Measurements from ENCODE around the gene TSSK2.

The TSSK2 gene

GRCh38 chr22:19173047-19174035 is 42.2 kb downstream of the TSSK2 start:
- H3K18ac ChIP-seq (ENCODE audit: low read length) = no peak overlapping the region
- H3K4me2 ChIP-seq (ENCODE audit: insufficient read depth, low read length, poor library complexity, severe bottlenecking) = no peak overlapping the region
- H2BK5ac ChIP-seq (ENCODE audit: low read length) = no peak overlapping the region
- H2AFZ ChIP-seq (ENCODE audit: low read length) = no peak overlapping the region
- peak overlapping the region in 1 of 2 donors; percentile 92 for H3K4me3 ChIP-seq (ENCODE audit: low read length in 2 of 2)
- peaks cover 7 to 28% (median 24%) of the 10 kb centered on the region in 3 experiments for H3K27me3 ChIP-seq (ENCODE audit: control insufficient read depth in 3 of 3, insufficient read depth in 3 of 3, low read depth in 1 of 3, low read length in 3 of 3)
- no peak overlapping the region for H4K8ac ChIP-seq (ENCODE audit: low read depth, low read length)
- DNase-seq (ENCODE audit: low spot score) = no peak
- WGBS, 2 donors (ENCODE audit: extremely low coverage in 2 of 2, insufficient read length in 2 of 2, insufficient replicate concordance in 1 of 2) = no CpG with 5 or more reads among the region's 19 CpGs
- no peak overlapping the region for H3K14ac ChIP-seq (ENCODE audit: low read length)
- H2AK5ac ChIP-seq (ENCODE audit: low read depth, low read length) = no peak overlapping the region
- H4K91ac ChIP-seq (ENCODE audit: low read depth, low read length, poor library complexity) = no peak overlapping the region
- peaks cover 18 to 42% of the 10 kb centered on the region in 2 donors for H3K36me3 ChIP-seq (replicated peaks in 1 of 2; ENCODE audit: control insufficient read depth in 2 of 2, insufficient read depth in 2 of 2, low read length in 2 of 2)
- no peaks in the 10 kb centered on the region for H3K9me3 ChIP-seq (replicated peaks in 1 of 2; ENCODE audit: control insufficient read depth in 2 of 2, insufficient read depth in 1 of 2, low read depth in 1 of 2, low read length in 2 of 2)
- H3K79me1 ChIP-seq (ENCODE audit: low read depth, low read length) = peaks cover 31% of the 10 kb centered on the region
- no peak overlapping the region for H3K27ac ChIP-seq (replicated peaks; ENCODE audit: low read length)
- H3K9ac ChIP-seq (ENCODE audit: low read depth, low read length, poor library complexity) = peak overlapping the region; percentile 34
- H2BK12ac ChIP-seq (ENCODE audit: low read length) = no peak overlapping the region
- no peak overlapping the region for H2BK120ac ChIP-seq (ENCODE audit: low read depth, low read length)
- H2BK15ac ChIP-seq (ENCODE audit: low read length) = no peak overlapping the region
- peaks cover 26 to 40% of the 10 kb centered on the region in 2 donors for H3K4me1 ChIP-seq (ENCODE audit: control insufficient read depth in 2 of 2, insufficient read depth in 1 of 2, low read depth in 1 of 2, low read length in 2 of 2)
- H3K23ac ChIP-seq (ENCODE audit: low read depth, low read length, poor library complexity) = peak overlapping the region; percentile 95
- no peak overlapping the region for H3K4ac ChIP-seq (ENCODE audit: low read length)

DNA sequence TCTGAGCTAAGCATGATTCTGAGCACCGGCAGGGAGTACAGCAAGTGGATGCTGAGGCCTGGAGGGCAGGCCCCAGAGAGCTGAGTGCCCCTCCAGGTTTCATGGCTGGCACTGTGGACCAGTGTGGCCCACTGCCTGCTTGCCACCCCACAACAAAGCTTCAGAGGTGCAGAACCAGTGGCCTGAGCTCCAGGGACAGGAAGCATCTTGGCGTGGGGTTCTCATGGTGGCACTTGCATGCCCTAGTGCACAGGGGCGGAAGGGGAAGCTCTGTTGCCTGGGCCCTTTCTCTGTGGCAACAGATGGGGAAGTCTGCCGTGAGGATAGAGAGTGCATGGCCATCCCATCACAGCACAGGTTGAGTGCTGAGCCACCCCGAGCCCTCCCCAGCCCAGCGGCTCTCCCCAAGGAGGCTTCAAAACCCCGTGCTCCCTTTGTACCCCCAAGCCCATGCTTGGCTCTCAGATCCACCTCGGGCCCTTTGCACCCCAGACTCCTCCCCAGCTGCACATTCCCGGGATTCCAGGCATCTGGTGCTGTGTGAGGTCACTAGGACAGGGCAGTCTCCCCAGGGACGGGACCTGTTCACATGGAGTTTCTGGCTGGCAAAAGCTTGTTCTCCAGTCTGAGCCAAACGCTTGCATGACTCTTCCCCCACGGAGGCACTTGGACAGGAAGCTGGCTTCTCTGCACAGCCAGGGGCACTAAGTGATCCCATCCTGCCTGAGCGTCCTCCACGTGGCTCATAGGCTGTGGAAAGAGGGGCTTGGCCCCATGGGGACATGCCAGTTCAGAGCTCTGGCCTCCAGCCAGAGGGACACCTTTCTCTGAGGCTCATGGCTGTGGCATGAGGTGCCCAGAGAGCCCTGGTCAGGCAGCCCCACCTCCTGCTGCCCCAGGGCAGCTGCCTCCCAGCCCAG is 43.3 kb downstream of the TSSK2 start:
- Histone ChIP-seq H2BK15ac (ENCODE audit: low read length) (no peak overlapping the region), H3K9ac (ENCODE audit: low read depth, low read length, poor library complexity) (no peak overlapping the region), H4K8ac (ENCODE audit: low read depth, low read length) (no peak overlapping the region), H3K18ac (ENCODE audit: low read length) (no peak overlapping the region), H3K9me3 (replicated peaks in 1 of 2; ENCODE audit: control insufficient read depth in 2 of 2, insufficient read depth in 1 of 2, low read depth in 1 of 2, low read length in 2 of 2) (no peaks in the 10 kb centered on the region), H3K79me1 (ENCODE audit: low read depth, low read length) (peaks cover 31% of the 10 kb centered on the region), H2AK5ac (ENCODE audit: low read depth, low read length) (no peak overlapping the region), H3K27ac (replicated peaks; ENCODE audit: low read length) (peak overlapping the region; percentile 52), H3K27me3 (ENCODE audit: control insufficient read depth in 3 of 3, insufficient read depth in 3 of 3, low read depth in 1 of 3, low read length in 3 of 3) (peaks cover 3 to 17% (median 14%) of the 10 kb centered on the region in 3 experiments), H3K4me3 (ENCODE audit: low read length in 2 of 2) (peak overlapping the region in 1 of 2 donors; percentile 55), H3K14ac (ENCODE audit: low read length) (no peak overlapping the region), H2BK12ac (ENCODE audit: low read length) (peak overlapping the region; percentile 17), H2BK5ac (ENCODE audit: low read length) (no peak overlapping the region), H3K23ac (ENCODE audit: low read depth, low read length, poor library complexity) (peak overlapping the region; percentile 95), H2AFZ (ENCODE audit: low read length) (no peak overlapping the region), H3K36me3 (replicated peaks in 1 of 2; ENCODE audit: control insufficient read depth in 2 of 2, insufficient read depth in 2 of 2, low read length in 2 of 2) (peaks cover 18 to 42% of the 10 kb centered on the region in 2 donors), H3K4me2 (ENCODE audit: insufficient read depth, low read length, poor library complexity, severe bottlenecking) (peak overlapping the region; percentile 14), H4K91ac (ENCODE audit: low read depth, low read length, poor library complexity) (no peak overlapping the region), H2BK120ac (ENCODE audit: low read depth, low read length) (no peak overlapping the region), H3K4ac (ENCODE audit: low read length) (no peak overlapping the region), H3K4me1 (ENCODE audit: control insufficient read depth in 2 of 2, insufficient read depth in 1 of 2, low read depth in 1 of 2, low read length in 2 of 2) (peaks cover 26 to 40% of the 10 kb centered on the region in 2 donors)
- DNase-seq (ENCODE audit: low spot score) = no peak
- no CpG with 5 or more reads among the region's 14 CpGs for WGBS, 2 donors (ENCODE audit: extremely low coverage in 2 of 2, insufficient read length in 2 of 2, insufficient replicate concordance in 1 of 2)

GRCh38 chr22:19175026-19175601 is 44.0 kb downstream of the TSSK2 start:
- Histone ChIP-seq H2BK5ac (ENCODE audit: low read length) (no peak overlapping the region), H3K79me1 (ENCODE audit: low read depth, low read length) (peaks cover 31% of the 10 kb centered on the region), H3K9me3 (replicated peaks in 1 of 2; ENCODE audit: control insufficient read depth in 2 of 2, insufficient read depth in 1 of 2, low read depth in 1 of 2, low read length in 2 of 2) (no peaks in the 10 kb centered on the region), H3K4me2 (ENCODE audit: insufficient read depth, low read length, poor library complexity, severe bottlenecking) (no peak overlapping the region), H2BK12ac (ENCODE audit: low read length) (no peak overlapping the region), H2BK15ac (ENCODE audit: low read length) (no peak overlapping the region), H3K4ac (ENCODE audit: low read length) (no peak overlapping the region), H3K18ac (ENCODE audit: low read length) (no peak overlapping the region), H3K14ac (ENCODE audit: low read length) (no peak overlapping the region), H4K91ac (ENCODE audit: low read depth, low read length, poor library complexity) (no peak overlapping the region), H2AFZ (ENCODE audit: low read length) (no peak overlapping the region), H3K4me1 (ENCODE audit: control insufficient read depth in 2 of 2, insufficient read depth in 1 of 2, low read depth in 1 of 2, low read length in 2 of 2) (peaks cover 30 to 38% of the 10 kb centered on the region in 2 donors), H2BK120ac (ENCODE audit: low read depth, low read length) (no peak overlapping the region), H3K27ac (replicated peaks; ENCODE audit: low read length) (no peak overlapping the region), H3K23ac (ENCODE audit: low read depth, low read length, poor library complexity) (peak overlapping the region; percentile 95), H3K9ac (ENCODE audit: low read depth, low read length, poor library complexity) (peak overlapping the region; percentile 74), H4K8ac (ENCODE audit: low read depth, low read length) (peak overlapping the region; percentile 75), H3K27me3 (ENCODE audit: control insufficient read depth in 3 of 3, insufficient read depth in 3 of 3, low read depth in 1 of 3, low read length in 3 of 3) (peaks cover 0 to 10% (median 6%) of the 10 kb centered on the region in 3 experiments), H3K4me3 (ENCODE audit: low read length in 2 of 2) (no peak overlapping the region), H3K36me3 (replicated peaks in 1 of 2; ENCODE audit: control insufficient read depth in 2 of 2, insufficient read depth in 2 of 2, low read length in 2 of 2) (peaks cover 18 to 42% of the 10 kb centered on the region in 2 donors), H2AK5ac (ENCODE audit: low read depth, low read length) (no peak overlapping the region)
- no CpG with 5 or more reads among the region's 7 CpGs for WGBS, 2 donors (ENCODE audit: extremely low coverage in 2 of 2, insufficient read length in 2 of 2, insufficient replicate concordance in 1 of 2)
- DNase-seq (ENCODE audit: low spot score) = no peak

All from neuronal stem cell (in vitro differentiated cells).